ENCODE data around the gene PPIL3.
"Not testable (repeated sequence)": the region's sequence is repeated elsewhere in the genome, so short reads cannot be mapped to it uniquely, and the experiment has no call there.

The PPIL3 gene

DNA sequence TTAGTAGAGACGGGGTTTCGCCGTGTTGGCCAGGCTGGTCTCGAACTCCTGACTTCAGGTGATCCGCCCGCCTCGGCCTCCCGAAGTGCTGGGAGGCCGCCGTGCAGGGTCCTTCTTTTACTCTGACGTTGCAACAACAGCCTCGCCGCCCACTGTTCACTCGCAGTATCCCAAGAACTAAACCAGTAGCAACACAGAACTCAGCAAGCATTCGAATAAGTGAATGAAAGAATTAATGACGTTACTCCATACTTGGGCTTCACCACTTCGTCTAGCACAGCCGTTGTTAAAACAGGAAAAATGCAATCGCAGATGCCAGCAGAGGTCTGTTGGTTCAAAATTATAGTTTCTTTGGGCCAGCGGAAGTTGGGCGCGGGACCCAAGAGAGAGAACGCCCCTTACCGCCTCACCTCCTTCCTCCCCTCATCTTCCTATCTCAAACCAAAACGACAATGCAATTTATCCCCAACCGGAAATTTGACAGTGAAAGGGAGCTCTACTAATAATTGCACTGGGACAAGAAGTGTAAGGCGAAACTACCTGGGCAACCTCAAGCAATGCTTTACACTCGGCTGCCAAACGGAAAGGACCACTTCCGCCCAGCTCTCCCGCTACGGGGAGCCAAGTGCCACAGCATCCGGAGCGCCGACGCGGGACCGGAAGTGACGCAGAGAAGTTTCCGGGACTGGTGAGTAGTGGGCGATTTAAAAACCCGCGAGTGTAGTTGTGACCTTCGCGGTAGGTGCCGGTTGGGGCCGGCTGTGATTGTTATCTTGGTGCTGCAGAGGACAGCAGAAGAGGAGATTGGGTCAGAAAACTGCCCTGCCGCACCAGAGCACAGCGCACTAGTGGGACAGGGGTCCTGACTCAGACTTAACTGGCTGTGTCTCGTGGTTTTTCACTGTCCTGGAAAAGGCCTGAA lies at the start of gene PPIL3, which contains the start of gene NIF3L1:
PPIL3 (minus strand) TSS at position 374 of the 922 bp plus-strand sequence. CDS start 1,462 bp downstream, outside the sequence.
NIF3L1 (plus strand) TSS at position 668 of the 922 bp plus-strand sequence. CDS start 2,573 bp downstream, outside the sequence.
- DNase-seq (ENCODE audit: low read depth, low spot score): peak; percentile 93

DNA sequence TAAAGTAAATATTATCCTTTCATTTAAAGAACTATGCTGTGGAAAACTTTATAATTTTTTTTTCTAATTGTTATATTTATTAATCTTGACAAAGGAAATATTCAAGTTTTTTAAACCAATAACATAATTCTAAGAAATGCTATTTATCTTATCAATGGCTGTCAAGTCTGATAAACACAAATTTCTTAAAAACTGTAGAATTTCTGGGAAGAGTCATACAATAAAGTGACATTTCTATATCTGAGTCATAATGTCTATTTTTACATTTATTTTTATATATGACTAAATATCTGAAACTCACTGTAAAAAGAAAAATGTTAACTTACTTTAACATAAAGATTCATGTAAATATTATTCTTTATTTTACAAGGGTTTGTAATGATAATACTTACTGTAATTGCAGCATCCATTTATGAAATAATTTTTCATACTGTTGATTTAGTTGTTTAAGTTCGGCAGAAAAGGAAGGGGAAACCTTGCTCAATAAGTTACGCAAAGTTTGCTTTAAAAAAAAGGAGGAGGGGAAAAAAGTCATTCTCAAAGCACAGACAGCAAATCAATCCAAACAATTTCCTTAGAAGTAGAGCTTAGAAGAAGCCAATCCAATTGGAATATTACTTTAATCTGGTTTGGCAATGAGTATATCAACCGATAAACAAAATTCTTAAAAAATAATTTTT lies 42.2 kb upstream of the PPIL3 start:
- DNase-seq (ENCODE audit: low read depth, low spot score): no peak

DNA sequence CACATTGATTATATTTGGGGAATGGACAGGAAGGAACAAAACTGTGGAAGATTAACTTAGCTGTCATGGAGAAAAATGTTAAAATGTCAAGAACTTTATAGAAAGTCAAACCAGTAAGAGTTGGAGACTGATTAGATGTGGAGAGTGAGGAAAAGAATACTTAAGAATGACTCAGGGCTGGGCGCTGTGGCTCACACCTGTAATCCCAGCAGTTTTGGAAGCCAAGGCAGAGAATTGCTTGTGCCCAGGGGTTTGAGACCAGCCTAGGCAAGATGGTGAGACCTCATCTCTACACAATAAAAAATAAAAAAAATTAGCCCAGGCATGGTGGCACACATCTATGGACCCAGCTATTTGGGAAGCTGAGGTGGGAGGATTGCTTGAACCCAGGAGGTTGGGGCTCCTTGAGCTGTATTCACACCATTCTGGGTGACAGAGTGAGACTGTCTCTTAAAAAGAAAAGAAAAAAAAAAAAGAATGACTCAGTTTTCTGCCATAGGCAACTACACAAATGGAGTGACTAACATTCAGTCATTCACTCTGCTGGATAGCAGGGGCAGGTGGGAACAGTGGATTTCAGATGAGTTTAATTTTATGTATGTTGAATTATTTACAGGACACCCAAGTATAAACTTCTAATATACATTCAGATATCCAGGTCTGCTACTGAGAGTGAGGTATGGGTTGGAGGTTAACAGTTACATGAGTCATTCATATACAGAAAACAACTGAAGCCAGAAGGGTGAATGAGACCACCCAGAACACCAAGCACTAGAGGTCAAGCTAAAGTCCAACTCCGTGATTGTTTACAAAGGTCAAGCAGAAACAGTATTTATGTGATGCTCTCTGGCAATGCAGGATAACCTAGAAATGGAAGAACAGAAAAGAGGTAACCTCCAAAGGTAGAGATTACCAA lies 40.7 kb upstream of the PPIL3 start:
- no peak for DNase-seq (ENCODE audit: low read depth, low spot score)

DNA sequence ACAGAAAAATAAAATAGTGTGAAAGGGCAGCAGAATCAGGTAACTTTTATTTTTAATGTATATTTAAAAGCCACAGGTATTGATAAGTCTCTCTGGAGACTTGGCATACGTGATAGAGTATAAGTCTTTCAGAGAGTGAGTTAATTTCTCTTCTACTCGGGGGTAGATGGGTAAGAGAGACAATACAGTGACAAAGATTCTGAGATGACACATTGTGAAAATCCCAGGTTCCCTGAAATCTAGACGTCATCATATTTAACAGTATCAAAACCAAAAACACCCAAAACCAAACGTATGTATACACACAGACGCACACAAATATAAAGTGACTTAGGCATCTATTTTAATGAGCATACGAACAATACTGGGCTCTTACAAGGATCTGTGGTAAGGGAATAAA lies 33.6 kb upstream of the PPIL3 start:
- no peak for DNase-seq (ENCODE audit: low read depth, low spot score)

DNA sequence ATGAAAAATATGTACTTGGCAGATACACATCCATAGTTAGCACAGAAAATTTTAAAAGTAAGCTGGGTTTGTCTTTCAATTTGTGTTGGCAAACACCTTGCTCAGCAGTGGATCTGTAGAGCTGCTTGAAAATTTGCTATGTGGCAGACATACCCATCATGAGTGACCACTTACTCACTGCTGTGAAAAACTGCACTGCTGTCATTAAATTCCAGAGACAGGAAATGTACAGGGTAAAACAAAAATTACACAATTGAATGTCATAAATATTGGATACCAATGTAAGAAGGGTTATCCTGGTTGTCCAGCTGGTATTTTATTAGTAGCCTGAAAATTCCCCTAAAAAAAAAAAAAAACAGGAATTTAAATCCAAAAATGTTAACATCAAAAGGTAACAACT lies 24.8 kb upstream of the PPIL3 start:
- no peak for DNase-seq (ENCODE audit: low read depth, low spot score)

DNA sequence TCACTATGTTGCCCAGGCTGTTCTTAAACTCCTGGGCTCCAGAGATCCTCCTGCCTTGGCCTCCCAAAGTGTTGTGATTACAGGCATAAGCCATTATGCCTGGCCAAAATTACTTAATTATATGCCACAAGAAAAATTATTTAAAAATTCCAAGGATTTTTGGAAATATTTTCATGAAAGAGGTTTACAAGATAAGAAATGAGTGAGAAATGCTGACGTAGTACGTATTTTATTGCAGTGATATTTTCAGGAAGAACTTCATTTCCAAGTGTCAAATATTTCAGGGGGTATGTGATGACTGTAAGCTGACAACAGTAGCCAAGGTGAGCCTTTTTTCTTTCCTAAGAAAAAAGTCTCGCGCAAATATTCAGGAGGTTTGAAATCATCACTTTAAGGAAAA lies 21.1 kb upstream of the PPIL3 start:
- DNase-seq (ENCODE audit: low read depth, low spot score): no peak

DNA sequence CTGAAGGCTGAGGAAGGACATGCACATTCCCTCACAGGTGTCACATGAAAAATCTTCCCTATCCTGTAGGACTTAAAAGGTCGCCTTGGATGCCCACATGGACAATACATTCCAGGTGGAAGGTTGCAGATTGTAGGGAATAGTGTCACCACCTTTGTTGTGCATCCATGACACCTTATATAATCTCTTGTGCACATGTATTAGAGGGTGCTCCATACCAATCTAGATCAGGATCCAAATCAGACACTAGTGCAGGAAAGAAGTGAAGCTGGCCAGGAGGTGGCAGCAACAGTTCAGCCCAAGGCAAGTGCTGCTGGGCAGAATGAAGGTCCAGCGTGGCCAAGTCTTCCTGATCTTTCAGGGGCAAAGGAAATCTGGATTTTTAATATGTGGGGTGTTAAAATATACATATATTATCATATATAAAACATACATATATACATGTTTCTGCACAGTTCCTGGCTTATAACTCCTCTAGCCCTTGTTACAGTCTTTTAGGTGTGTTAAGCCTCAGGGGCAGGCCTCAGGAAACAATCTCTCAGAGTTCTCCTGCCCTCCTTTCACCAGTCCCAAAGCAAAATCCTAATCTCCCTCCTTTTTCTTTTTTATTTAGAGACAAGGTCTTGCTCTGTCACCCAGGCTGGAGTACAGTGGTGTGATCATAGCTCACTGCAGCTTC lies 16.9 kb upstream of the PPIL3 start:
- DNase-seq (ENCODE audit: low read depth, low spot score): peak; percentile 7

DNA sequence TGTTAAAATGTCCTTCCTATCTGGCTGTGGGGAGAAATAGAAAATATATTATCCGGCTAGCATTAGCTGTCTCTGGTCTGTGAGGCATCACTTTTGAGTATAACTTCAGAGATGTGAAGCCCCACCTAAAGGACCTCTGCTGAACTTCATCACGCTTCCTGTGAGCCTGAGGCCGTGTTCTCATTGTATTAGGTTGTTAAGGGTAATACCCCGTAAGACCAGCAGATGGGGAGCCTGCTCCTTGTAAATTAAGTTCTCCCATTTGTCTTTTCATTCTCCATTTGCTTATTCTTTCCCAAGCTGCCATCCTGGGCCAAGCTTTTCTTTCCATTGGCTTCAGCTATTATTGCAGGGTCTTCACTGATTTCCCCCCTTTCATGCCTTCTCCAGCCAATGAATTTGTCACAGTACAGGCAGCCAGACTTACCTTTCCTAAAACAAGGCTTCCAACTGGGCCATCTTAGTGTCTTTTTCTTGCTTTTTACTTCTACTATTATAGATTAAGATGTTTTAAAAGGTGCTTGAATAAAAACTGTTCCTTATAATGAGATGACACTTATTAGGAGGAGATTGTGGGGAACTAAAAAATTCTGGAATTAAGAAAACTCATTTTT lies 12.7 kb upstream of the PPIL3 start:
- peak; percentile 51 for DNase-seq (ENCODE audit: low read depth, low spot score)

DNA sequence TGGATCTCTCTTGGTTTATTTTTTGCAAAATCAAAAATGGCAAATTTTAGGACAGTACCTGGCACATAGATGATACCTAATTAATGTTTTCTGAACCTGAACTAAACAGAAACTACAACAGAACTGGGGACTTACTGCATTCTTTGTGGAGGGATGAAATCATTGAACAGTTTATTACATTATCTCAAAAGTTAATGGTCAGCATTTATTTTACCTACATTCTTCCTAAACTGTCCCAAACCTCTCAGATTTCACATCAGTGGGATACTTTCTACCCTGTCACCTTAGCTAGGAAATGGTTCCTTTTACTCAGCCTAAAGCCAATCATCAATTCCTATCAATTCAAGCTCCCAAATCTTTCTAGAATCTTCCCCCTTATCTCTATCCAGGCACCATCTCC lies 10.6 kb upstream of the PPIL3 start:
- no peak for DNase-seq (ENCODE audit: low read depth, low spot score)

DNA sequence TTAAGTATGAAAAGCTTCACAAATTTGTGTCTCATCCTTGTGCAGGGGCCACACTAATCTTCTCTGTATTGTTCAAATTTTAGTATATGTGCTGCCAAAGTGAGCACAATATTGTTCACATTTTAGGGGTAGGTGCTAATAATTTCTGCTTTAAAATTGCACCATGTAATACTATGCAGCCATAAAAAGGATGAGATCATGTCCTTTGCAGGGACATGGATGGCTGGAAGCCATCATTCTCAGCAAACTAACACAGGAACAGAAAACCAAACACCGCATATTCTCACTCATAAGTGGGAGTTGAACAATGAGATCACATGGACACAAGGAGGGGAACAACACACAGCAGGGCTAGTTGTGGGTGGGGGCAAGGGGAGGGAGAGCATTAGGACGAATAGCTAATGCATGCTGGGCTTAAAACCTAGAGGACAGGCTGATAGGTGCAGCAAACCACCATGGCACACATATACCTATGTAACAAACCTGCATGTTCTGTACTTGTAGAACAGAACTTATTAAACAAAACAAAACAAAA lies 7.1 kb downstream of the PPIL3 start:
- not testable (repeated sequence) for DNase-seq (ENCODE audit: low read depth, low spot score)

DNA sequence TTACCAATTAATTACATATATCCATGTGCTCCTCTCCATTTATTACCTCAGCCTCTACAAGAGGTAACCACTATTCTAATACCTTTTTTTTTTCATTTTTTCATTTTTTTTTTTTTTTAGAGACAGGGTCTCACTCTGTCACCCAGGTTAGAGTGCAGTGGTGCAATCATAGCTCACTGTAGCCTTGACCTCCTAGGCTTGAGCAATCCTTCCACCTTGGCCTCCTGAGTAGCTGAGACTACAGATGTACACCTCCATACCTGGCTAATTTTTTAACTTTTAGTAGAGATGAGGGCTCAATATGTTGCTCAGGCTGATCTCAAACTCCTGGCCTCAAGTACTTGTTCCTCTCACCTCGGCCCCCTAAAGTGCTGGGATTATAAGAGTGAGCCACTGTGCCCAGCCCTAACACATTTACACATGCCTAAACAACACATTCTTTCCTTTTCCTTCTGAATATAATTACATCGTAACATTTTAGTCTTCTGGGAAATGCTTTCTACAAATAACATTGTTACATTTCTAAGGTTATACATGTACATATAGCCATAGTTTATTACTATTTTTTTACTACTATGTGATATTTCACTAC lies 10.5 kb downstream of the PPIL3 start:
- no peak for DNase-seq (ENCODE audit: low read depth, low spot score)

DNA sequence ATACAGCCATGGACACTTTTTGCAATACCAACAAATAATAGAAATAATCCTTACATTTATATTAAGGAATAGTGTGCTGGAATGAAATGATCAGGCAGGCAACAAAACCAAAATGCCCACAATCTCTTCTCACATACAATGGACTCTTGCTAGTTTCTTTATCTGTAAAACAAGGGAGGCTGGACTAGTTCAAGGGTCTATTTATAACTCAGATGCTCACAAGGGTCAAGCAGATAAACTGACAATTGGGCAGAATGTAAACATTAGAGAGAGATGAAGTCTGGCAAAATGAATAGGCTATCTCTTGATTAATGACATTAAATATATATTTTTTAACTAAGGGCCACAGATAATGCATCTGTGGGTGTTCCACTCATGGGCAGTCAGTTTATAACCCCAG lies 11.4 kb downstream of the PPIL3 start:
- DNase-seq (ENCODE audit: low read depth, low spot score): no peak

DNA sequence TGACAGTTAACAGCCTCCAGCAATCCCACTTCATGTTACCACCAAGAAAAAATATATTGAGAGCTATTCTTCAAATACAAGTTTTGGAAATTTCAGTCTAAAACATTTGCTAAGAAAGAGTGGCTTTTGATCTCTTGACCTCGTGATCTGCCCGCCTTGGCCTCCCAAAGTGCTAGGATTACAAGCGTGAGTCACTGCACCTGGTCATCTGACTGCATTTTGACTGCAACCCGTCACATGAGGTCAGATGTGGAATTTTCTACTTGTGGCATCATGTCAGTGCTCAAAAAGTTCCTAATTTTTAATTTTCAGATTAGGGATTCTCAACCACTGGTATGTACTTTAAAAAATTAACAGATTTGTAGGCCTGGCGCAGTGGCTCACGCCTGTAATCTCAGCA lies 15.3 kb downstream of the PPIL3 start:
- no peak for DNase-seq (ENCODE audit: low read depth, low spot score)

DNA sequence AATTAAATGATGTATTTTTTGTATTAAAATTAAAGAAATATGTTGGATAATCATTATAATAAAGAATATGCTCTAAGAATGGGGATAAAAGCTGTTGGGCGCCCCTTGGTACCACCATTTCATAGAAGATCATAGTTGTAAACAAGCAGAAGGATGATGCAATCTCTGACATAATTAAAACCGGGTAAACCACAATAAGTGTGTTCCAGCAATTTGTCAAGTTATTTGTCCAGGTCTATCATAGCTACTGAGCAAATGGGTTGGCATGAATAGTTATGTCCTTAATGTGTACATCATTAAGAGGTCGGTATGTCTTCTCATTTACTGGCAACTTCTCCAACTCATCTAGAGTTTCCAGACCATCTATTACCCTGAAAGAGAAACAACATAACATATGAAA lies 17.7 kb downstream of the PPIL3 start:
- no peak for DNase-seq (ENCODE audit: low read depth, low spot score)

DNA sequence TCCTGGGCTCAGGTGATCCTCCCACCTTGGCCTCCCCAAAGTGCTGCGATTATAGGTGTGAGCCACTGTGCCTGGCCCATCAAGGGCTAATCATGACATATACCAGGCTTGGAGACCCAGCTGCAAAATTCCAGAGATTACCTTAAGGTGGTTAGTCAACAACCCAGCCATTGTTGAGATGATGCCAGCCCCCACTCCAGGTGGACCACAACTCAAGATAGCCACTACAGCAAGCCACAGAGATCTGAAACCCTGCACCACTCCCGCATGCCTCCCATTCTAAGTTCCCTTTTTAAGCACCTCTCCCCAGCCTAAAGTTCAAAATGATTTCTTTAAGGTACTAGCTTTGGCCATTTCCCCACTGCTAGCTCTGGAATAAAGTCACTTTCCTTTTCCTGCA lies 19.9 kb downstream of the PPIL3 start:
- no peak for DNase-seq (ENCODE audit: low read depth, low spot score)

DNA sequence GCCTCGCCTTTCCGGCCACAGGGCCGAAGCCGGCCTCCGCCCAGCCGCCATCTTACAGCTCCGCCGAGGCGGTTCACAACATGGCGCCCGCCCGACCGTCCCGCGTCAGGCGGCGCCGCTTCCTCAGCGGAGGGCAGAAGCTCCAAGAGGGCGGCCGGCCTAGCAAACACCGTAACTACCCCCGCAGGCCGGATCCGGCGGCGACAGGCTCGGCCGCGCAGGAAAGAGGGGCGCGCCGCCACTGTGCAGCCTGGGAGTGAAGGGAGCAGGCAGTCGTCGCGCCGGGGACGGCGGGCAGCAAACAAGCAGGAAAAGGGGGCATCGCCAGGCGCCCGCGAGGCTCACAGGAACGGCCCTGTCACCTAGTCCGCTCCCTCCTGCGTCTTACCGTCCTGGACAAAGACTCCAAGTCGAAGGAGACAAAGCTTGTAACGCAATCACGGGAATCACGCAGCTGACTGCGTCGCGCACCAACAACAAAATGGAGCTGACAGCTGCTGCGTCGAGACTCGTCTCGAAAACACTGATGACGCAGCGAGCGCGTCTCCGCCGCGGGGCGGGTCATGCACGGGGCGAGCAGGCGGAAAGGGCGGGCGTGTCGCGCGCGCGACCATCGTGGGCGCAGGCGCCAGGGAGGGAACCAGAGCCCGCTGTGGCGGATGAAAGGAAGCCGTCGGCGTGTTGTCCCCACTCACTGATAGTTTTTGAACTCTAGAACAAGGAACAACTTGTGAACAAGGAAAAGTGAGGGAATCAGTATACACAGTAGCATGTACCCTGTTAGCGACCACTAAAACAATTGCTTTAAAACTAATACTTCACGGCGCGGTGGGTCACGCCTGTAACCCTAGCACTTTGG lies 24.5 kb downstream of the PPIL3 start, which contains the start of gene CLK1:
CLK1 (minus strand) TSS at position 483 of the 859 bp plus-strand sequence. CDS start 2,796 bp downstream, outside the sequence.
- DNase-seq (ENCODE audit: low read depth, low spot score): peak; percentile 97

DNA sequence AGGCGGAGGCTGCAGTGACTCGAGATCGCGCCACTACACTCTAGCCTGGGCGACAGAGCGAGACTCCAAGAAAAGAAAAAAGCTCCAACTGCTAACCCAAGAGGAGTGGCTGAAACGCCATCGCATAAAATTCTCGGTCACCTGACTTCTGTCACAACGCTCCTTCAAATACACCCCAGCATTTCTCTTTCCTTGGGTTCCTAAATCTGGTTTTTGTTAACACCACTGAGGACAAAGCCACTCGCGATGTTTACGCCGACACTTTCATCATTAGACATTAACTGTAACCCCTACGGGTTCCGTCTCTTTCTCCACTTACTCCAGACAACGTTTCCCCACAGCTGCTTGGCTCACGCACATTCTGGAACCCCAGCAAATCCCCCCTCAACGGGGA lies 25.1 kb downstream of the PPIL3 start:
- DNase-seq (ENCODE audit: low read depth, low spot score): no peak

DNA sequence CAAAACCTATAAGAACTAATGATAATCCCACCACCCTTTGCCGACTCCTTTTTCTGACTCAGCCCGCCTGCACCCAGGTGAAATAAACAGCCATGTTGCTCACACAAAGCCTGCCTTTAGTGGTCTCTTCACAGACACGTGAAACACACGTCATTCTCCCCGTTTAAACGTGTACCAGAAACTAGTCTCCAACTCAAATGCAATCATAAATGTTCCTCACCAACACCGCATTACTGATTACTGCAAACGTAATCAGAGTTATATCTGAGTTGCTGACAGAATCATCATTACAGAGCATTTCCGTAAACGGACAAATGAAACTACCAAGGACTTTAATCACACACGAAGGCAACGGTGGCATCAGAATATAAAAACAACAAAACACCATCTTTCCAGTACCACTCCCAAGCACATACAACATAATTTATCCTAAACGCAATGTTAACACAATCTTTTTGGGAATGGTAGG lies 26.3 kb downstream of the PPIL3 start:
- DNase-seq (ENCODE audit: low read depth, low spot score): peak; percentile 64
